Measurements from ENCODE around the gene RRAGC.
"Not testable (repeated sequence)": the region's sequence is repeated elsewhere in the genome, so short reads cannot be mapped to it uniquely, and the experiment has no call there.

RRAGC gene

DNA sequence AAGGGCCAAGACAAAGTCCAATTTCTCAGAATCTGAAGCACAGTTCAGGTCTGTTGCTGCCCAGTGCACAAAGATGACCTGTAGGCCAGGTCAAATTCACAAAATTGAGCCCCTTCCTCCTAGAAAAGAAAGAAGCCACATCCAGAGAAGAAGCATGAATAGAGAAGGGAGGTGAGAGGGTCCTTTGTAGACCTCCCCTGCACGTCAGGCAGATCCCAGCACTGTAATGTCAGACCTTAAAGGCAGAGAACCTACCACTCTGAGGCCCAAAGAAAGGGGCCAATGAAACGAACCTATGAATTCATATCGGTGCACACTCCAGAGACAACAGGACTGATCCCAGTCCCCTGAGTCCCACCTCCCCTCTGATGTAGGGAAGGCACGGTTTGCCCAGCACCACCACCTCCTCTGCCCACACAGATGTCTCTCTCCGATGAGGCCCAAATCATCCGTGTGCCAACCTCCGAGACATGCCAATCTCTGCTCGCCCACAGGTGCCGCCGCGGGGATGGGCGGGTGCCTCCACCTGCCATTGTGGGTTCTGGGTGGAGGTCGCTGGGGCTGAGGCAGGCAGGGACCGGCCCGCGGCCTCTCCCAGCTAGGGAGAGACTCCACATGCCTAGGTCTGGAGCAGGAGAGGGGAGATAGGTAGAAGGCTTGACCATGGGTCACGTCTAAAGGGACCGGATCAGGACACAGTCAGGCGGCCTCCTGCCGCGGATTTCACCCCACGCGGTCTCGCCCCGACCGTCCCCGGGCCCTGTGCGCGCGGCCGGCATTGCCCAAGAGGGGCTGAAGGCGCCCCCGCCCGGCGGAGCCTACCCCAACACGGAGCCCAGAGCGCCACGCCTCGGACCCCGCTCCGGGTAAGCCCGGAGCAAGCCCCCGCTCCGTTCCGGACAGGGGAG, 42.1 kb downstream of the RRAGC start:
- no peak for DNase-seq (ENCODE audit: low read depth in 2 of 2)

DNA sequence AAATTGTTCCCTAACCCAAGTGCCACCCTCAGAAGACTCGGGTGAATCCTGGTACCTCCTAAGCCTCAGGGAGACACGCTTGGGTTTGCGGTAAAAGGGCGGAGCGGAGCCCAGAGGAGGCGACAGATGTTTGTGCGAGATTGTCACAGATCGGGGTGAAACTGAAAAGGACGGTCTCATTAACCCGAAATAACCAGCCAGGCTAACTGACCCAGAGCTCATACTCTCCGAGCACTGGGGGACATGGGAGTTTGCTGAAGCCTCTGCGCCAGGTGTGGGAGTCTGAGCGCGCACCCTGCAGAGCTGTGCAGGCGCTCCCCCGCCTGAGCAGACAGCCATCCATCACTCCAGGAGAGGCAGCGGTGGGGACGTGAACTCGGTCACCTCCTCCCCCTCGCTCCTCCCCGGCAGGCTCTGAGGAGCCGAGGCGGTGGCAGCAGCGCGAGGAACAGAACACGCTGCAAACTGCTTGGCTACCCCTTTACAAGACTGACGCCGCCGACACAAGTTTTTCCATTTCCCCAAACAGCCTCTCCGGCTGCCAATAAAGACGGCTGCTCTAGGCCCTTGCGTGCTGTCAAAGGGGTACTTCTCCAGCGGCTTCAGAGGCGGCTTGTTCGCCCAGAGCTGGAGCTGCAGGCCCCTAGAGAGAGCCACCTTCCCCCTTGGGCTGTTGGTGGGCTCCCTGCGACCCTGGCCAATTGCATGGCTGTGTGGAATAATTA, 43.5 kb downstream of the RRAGC start:
- DNase-seq (ENCODE audit: low read depth in 2 of 2) = no peak

DNA sequence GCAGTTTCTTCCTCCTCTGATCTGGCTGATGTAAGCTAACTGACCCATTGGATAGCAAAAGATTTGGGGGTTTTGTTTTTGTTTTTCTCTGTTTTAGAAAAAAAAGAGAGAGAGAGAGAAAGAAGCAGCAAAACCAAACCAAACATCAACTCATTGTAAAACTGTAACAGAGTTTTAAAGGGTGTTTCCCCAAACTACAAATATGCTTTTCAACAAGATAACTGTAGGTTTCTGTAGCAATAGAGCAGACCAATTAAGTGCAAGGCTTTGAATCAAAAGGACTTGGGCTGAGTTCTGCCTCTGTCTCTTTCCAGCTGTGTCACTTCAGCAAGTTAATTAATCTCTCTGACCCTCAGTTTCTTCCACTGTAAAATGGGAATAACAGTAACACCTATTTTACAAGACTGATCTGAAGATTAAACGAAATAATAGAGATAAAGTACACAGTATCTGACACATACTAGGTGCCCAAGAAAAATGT, 44.5 kb downstream of the RRAGC start:
- DNase-seq (ENCODE audit: low read depth in 2 of 2) = no peak

DNA sequence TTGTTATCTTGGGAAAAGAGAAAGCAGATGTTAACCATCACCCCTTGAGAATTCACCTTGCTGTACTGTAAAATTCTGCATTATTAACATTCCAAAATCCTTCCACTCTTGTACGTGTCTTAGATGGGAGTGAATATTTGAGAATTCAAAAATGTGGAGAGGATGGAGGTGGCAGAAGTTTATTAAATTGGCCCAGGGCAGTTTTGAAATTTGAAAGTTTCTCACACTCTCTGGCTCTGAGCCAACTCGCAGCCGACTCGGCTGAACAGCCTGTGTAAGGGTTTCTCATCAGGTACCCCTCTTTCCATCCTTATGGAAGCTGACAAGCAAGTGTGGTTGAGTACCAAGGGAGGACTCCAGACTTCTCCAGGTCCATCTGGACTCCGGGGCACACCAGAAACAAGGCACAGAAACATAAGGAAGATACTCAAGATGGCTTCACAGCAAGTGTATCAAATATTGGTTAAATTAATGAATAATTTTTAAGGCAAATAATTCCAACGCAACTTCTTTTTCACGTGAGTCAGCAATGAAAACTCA, 45.1 kb downstream of the RRAGC start:
- DNase-seq (ENCODE audit: low read depth in 2 of 2) = no peak

DNA sequence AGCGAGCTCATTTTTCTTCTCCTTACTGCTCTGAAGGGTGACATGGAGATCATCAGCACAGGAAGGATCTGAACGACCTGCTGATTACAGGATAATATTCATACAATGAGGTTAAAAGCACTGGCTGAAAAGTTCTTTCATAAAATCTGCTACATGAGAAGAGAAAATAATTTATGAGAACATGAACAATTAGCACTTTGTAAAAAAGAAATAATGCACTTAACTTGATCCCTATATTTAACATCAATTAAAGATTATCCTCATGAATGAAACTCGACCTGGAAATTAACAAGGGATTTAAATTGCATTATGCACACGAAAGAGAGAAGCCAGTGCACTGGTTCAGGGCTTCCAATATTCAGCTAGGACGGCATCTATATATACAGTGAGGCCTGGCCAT, 46.6 kb downstream of the RRAGC start:
- no peak for DNase-seq (ENCODE audit: low read depth in 2 of 2)

DNA sequence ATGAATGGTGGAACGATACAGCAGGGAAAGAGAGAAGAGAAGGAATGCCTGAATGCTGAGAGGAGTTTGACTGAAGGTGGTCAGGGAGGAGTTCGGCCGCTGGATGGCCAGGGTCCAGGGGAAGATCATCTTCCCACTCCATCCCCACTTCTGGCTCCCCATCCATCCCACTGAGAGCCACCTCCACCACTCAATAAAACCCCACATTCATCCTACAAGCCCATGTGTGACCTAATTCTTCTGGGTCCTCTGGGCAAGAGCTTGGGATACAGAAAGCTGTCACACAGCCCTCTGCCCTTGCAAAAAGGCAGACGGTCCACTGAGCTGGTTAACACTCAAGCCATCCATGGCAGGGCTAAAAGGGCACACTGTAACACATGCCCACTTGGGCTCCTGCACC, 48.1 kb downstream of the RRAGC start:
- not testable (repeated sequence) for DNase-seq (ENCODE audit: low read depth in 2 of 2)

DNA sequence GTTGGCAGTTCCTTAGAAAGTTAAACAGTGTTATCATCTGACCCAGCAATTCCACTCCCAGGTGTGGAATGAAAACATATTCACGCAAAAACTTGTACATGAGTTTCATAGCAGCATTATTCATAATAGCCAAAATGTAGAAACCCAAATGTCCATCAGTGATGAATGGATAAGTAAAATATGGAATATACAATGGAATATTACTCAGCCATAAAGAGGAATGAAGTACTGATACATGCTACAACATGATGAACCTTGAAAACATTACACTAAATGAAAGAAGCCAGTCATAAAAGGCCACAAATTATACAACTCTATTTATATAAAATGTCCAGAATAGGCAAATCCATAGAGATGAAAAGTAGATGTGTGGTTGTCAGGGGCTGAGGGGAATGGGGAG, 53.5 kb downstream of the RRAGC start:
- no peak for DNase-seq (ENCODE audit: low read depth in 2 of 2)

DNA sequence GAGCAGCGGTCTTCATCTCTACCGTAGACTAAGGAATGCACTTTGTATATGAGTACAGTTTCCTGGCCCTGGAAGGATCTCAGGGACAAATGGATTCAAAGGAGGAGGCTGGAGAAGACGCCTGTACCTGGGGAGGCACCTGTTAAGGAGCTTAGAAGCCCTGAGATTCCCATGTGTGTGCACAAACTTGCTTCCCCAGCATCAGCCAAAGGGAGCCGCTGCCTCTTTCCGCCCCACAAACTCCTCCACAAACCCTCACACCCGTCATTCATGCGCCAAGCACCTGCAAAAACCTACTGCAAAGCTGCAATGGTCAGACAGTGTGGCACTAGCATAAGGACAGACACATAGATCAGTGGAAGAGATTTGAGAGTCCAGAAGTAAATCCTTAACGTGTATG, 54.5 kb downstream of the RRAGC start:
- DNase-seq (ENCODE audit: low read depth in 2 of 2) = no peak

DNA sequence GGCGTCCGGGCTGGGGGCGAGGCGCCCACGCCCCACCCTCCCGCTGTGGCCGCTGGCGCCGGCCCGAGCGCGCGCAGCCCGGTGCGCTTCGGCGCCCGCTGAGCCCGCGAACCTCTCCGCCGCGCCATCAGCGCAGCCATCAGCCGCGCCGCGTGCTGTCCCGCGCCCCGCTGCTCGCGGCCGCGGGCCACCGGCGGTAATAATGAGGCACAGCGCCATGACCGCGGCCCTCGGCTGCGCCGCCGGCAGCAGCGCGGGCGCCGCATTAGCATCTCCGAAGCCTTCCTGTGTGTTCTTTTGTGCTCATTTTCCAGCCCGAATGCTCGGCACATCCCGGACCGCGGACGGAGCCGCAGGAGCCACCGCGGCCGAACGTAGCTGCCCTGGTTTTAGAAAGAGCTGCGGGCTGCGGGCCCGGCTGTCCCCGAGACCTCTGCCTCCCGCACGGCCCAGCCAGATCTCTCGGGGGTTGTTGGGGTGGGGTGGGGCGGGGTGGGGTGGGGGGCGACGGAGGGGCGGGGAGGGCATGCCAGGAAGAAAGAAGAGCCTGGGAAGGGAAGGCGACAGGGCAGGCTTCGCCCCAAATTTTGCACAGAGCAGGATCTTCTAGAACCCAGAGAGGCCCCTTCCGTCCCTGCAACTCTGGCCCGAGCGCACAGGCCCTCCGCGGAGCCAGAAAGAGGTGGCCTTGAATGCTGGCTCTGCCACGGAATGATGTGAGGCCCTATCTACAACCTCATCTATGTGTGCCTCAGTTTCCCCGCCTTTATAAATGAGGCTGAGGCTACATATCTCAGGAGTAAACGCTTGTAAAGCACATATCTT, 55.3 kb downstream of the RRAGC start:
- no peak for DNase-seq (ENCODE audit: low read depth in 2 of 2)

DNA sequence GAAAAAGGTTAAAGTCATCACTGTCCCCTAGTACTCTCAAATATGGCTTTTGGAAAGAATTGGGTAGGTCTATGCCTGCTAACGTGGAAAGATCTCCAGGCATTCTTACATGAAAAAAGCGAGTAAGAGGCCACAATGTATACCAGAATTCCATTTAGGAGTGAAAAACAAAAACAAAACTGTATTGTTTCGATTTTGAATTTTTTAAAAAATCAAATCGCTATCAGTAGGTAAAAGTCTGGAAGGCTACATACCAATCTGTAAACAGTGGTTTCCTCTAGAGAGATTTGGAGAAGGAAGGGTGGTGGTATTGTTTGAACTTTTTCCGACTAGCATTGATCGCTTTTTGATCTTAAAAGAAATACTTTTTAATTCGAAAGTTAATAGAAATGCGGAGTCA, 55.9 kb downstream of the RRAGC start:
- no peak for DNase-seq (ENCODE audit: low read depth in 2 of 2)

DNA sequence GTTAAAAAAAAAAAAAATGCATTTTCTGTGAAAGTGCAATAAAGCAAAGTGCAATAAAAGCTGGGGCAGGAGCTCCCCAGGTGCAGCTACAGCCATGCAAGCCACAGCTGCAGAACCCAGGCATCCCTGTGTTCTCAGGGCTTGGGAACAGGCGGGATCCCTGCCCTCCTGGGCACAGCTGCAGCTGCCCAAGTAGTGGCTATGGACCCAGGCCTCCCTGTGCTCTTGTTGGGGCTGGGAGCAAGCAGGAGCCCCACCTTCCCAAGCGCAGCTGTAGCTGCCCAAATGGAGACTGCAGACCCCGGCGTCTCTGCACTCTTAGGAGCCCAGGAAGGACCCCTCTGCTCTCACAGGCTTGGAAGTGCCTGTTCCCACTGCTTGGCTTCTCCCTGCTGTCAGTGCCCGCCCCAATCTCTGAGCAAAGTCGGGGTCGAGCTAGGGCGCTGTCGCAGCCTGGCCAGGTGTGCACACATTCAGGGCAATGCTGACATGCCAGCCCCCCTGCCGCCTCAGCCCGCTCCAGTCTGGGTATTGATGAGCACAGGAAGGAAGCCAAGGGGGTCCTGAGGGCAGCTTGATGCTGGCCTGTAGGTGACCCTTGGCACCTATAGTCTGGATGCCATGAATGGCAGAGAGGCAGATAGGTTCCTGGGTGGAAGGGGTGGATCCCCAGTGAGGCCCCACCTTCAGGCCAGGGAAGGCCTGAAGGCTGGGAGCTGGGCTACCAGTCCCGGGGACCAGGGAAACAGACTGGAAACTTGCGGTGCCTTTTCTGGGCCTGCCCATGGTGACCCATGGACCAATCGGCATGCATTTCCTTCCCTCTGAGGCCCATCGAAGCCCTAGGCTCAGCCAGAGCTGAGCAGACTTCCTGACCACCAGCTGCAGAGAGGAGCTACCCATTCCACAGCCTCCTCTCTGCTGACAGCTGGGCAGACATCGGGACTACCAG, 58.6 kb downstream of the RRAGC start:
- DNase-seq (ENCODE audit: low read depth in 2 of 2) = no peak

DNA sequence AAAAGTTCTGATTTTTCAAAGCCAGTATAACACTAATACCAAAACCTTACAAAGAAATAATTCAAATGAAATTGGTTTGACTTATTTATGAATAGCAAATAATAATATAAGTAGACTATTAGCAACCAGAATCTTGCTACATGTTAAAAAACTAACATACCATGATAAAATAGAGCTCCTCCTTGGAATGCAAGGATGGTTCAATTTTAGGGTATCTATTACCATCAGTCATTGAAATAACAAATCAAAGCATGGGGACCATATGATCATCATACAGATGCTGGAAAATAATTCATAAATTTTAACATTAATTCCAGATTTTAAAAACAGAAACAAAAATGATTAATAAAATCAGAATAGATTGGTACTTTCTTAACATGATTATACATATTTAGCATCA, 66.3 kb downstream of the RRAGC start:
- no peak for DNase-seq (ENCODE audit: low read depth in 2 of 2)

DNA sequence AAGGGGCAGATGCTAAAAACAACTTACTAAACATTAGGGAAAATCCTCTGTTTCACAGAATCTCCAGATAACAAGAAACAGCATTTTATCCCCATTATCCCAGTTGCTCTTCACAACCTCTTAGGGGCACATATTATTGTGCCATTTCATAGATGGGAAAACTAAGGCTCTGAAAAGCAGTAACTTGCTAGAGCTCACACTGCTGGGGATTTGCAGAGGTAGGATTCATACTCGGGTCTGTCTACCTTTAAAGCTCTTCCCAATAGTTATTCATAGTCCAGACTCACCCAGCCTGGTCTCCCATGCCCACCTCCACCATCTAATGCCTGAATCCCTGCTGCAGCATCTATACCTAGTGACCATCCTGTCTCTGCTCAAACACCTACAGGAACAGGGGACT, 67.7 kb downstream of the RRAGC start:
- DNase-seq (ENCODE audit: low read depth in 2 of 2) = no peak

DNA sequence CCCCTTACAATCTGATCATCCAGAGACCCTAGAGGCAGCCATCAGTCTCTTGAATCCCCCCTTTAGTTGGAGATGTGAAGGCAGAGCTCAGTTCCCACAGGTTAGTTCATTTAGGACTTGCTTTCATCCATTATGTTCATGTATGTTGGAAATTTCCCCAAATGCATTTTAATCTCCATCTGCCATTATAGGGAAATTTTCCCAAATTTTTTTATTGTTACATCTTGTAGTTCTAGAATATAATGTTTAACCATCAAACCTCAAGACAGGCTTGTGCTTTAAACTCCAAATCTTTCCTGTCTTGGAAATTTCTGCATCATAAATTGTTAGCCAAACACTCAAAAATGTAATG, 68.4 kb downstream of the RRAGC start:
- no peak for DNase-seq (ENCODE audit: low read depth in 2 of 2)

DNA sequence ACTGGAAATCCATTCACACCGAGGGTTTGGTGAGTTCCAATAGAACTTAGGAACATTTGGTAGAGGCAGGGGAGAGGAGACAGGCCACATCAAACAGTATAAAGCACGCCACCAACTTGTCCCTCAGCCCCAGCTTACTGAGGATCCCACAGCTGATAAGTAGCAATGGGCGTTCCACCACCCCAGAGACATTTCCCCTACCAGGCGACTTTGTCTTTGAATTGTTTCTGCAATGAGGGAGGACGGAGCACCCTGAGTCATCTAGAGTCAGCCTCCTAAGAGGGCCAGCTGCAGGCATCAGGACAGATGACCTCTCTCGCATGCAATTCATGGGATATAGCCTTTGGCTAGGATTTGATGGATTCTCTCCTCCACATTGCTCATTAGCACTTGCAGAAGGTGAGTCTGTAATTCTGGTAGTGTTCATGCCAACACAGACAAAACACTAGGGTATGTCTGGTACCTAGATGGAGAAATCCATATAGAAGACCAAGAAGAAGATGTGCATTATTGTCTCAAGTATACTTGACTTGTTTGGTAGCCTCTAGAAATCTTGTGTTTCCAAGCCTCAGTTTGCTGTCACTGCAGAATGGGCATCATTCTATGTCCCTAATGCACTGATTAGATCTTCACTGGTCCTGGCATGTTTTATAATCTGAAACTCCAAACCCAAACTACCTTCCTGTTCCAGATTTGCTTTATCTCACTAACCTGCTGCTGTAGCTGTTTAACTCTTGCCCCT, 69.0 kb downstream of the RRAGC start:
- no peak for DNase-seq (ENCODE audit: low read depth in 2 of 2)

DNA sequence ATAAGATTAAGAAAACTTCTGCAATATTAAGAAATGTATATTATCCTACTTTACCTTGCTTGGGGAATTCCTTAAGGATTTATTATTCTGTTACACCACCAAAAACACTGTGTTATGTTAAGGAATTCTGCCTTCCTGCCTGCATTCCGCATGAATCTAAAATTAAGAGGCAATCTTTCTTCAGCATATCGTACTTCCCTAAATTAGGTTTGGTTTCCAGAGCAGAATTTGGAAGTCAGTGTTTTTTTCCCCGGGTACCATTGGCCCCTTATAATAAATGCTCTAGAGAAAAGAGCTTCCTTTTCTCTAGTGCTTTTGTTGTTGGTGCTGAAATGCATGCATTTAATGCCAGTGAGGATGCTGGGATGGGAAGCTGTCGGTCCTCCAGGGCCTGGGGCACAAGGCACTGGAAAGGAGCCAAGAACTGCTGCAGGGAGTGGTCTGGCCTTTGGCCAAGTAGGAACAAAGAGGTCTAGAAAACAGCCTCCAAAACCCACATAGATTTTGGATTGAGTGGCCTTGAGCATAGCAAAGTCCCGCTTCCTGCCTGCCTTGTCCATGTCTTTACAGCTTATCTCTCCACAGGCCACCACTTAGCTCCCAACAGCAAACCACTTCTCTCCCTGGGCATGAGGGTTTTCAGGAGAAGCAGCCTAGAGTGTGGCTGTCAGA, 69.9 kb downstream of the RRAGC start:
- no peak for DNase-seq (ENCODE audit: low read depth in 2 of 2)

DNA sequence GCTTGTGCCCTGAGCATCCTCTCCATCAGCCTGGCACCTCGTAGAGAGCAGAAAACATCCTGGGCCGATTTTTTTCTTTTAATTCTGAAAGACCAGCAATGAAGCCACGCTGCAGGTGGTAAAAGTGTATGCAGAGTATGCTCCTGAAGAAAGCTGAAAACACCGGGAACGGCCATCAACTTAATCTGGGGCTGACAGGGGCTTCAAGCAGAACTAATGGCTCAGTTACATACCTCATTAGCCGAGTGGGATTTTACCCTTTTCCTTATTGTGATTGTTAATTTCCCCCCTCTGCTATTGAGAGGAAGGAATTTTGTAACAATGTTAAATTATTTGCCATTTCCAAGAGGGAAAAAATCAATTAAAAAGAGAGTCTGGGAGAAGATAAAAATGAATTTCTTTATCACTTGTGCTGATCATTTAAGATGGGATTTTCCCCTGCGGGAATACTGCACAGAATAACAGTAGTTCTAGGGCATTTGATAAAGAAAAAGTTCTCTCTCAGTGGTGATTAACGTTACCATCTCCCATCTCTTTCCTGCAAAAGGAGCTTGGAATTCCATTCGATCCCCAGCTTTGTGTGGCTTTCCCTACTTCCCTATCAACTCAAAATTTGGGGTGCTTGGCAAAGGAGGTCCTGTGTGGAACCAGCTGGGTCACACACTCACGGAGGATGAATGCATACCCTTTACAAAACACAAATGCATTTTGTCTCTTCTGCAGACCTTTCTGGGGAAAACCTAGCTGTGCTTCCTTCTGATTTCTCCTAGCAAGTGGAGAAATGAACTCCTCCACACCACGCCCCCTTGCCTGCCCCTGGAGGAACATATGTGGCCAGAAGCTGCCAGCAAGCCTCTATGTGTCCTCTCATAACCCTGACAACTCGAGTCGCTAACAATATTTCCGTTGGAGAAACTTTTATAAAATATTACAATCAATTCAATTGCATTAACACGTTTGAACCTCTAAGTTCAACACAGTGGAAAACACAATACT, 70.9 kb downstream of the RRAGC start:
- DNase-seq (ENCODE audit: low read depth in 2 of 2) = no peak
